Kidney epithelial cell (primary cell): ENCODE measurements around the gene SELENOF. TPM values are rescaled to one million over a fixed set of nuclear protein-coding genes. Genes with fewer than 3 reads are reported as not detected.
A peak's percentile ranks its signal among the peaks of the same experiment; 100 is the strongest.

ENCODE experiments used
- DNase-seq: peaks from one replicate; pipeline ENCODE4 v3.0.0-alpha.2; 2010; ENCODE audit warnings: low read depth
- H3K27me3 ChIP-seq: 2 replicates; pipeline ENCODE4 v1.6.0; 2011; ENCODE audit warnings: low read length; ENCODE audit not compliant: control insufficient read depth, insufficient read depth
- H3K36me3 ChIP-seq: 2 replicates; pipeline ENCODE4 v1.5.1; 2011; ENCODE audit warnings: low read length; ENCODE audit not compliant: control insufficient read depth, insufficient read depth
- H3K4me3 ChIP-seq: 2 replicates; pipeline ENCODE4 v1.5.1; 2011; ENCODE audit warnings: low read depth, mild to moderate bottlenecking, control low read depth, low read length
- total RNA-seq: library from RNA; depleted of rRNA; stranded (reverse); fragments of >200 nt; gene quantifications from 2 replicates; pipeline ENCODE4 v1.2.3, GENCODE V29; 2015
- TF ChIP-seq, protein P1 (sequence below): IDR thresholded peaks from 2 replicates; pipeline ENCODE4 v1.5.1; 2011; ENCODE audit warnings: mild to moderate bottlenecking, moderate library complexity, low read length, control low read depth, inconsistent platforms; ENCODE audit not compliant: insufficient read depth, poor library complexity, severe bottlenecking

Gene SELENOF
- total RNA-seq, 1 donor from 2014 or later = 186 TPM

DNA sequence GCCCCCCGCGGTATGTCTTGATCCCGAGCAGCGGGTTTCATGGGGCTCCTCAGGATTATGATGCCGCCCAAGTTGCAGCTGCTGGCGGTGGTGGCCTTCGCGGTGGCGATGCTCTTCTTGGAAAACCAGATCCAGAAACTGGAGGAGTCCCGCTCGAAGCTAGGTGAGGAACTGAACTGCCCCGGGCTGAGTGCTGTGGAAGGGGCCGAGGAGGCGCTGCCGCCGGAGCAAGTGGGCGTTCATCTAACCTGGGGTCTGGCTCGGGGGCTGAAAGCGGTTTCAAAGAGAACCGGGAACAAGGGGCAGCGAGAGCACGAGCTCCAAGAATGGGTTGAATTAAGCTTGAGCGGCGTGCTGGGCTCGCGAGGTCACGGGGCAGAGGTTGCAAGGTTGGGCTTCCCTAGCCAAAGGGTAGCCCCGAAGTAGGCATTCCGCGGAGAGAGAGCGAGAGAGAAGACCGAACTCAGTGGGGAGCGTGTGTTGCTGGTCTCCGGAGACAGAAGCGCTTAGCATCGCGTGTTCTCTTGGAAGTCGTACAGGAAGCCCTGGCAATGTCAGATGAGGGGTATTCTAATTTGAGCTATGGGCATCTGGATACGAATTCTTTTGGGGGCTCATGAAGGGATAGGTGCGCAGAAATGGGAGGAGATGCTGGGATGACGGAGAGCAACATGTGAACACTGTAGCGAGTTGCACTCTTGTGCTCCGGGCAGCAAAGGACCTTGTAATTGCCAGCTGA lies 1.2 kb upstream of the SELENOF start:
- H3K27me3 ChIP-seq = no peaks in the 10 kb centered on the region
- DNase-seq = no peak
- no peaks in the 10 kb centered on the region for H3K36me3 ChIP-seq
- TF ChIP-seq, protein P1, sequence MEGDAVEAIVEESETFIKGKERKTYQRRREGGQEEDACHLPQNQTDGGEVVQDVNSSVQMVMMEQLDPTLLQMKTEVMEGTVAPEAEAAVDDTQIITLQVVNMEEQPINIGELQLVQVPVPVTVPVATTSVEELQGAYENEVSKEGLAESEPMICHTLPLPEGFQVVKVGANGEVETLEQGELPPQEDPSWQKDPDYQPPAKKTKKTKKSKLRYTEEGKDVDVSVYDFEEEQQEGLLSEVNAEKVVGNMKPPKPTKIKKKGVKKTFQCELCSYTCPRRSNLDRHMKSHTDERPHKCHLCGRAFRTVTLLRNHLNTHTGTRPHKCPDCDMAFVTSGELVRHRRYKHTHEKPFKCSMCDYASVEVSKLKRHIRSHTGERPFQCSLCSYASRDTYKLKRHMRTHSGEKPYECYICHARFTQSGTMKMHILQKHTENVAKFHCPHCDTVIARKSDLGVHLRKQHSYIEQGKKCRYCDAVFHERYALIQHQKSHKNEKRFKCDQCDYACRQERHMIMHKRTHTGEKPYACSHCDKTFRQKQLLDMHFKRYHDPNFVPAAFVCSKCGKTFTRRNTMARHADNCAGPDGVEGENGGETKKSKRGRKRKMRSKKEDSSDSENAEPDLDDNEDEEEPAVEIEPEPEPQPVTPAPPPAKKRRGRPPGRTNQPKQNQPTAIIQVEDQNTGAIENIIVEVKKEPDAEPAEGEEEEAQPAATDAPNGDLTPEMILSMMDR = no peak
- peak overlapping the region; percentile 93 for H3K4me3 ChIP-seq

DNA sequence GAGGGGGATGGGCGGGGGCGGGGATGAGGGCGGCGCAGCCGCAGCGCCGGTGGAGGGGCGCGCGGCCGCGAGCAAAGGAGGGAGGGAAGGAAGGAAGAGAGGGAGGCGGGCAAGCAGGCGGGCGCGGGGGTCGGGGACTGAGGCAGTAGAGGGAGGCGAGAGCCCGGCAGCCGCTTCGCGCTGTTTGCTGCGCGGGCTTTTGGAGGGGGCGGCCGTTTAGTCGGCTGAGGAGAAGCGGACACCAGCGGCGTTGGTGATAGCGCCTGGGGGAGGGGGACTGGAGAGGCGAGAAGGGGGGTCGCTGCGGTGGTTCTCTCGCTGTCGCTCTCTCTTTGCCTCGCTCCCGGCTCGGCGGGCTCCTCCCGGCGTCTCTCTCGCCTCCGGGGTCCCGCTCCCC lies 673 bp upstream of the SELENOF start, which contains the start of gene HS2ST1:
HS2ST1 (plus strand) TSS at position 35 of the 397 bp plus-strand sequence.
- peak within 1 kb of the TSS; percentile 93 for H3K4me3 ChIP-seq
- DNase-seq = no peak
- no peaks in the 10 kb centered on the region for H3K27me3 ChIP-seq
- no peaks in the 10 kb centered on the region for H3K36me3 ChIP-seq
- TF ChIP-seq, protein P1 = no peak

DNA sequence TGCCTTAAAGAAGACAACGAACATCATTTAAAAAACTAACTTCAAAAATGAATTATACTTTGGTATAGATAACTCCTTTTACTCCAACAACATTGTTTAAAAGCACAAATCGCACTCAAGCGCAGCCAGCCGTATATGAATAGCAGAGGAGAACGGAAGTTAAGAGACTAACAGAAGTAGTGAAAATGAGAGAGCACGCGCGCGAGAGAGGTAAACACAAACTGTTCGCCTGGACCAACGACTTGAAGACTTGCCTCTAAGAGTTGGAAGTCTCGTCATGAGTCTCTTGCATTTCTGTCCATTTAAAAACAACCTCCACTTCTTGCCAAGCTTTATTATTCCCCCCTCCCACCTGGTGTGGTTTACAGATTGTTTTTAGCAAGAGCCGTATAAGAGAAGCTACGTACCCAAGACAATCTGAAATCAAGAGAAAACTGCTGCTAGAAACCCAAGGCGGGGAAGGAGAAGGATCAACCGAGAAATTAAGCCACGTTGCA lies 479 bp downstream of the SELENOF start:
- TF ChIP-seq, protein P1 = no peak
- no peaks in the 10 kb centered on the region for H3K27me3 ChIP-seq
- peak overlapping the region; percentile 84 for H3K4me3 ChIP-seq
- no peak for DNase-seq
- no peaks in the 10 kb centered on the region for H3K36me3 ChIP-seq

DNA sequence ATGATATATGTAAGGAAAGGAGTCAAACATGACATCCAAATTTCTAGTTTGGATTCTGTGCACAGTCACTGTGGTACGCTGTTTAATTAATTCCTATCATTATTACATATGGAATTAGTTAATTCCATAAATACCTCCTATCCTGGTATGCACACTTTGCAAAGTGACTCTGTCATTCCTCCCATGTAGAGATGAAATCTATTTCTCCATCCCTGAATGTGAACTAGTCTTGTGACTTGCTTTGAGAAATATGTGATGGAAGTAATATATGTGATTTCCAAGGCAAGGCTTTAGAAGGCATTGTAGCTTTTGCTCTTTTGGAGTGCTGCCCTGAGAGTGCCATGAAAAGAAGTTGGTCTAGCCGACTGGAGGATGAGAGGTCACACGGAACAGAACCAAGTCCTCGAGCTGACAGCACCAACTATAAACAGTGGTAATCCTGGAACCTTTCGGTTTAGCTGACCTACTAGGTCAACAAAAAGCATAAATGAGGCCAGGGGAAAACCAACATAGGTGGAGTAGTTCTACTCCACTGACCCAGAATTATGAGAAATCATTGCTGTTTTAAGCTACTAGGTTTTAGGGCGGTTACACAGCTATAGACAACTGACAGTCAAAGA lies 1.5 kb downstream of the SELENOF start:
- H3K4me3 ChIP-seq = peak overlapping the region; percentile 84
- no peaks in the 10 kb centered on the region for H3K27me3 ChIP-seq
- TF ChIP-seq, protein P1 = no peak
- DNase-seq = no peak
- no peaks in the 10 kb centered on the region for H3K36me3 ChIP-seq

DNA sequence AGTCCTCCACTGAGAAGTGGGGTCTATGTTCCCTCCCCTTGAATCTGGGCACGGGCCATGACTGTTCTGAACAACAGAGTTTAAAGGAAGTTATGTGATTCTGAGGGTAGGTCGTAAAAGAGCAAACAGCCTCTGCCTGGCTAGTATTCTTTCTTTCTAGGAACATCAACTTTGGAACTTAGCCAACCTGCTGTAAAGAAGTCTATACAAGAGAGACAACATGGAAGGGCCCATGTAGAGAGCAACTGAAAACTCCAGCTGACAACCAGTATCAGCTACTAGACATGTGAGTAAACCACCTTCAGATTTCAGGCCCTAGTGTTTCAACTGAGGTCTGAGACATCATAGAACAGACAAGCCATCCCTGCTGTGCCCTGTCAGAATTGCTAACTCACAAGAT lies 7.5 kb downstream of the SELENOF start:
- Histone ChIP-seq H3K4me3 (no peak overlapping the region), H3K27me3 (no peaks in the 10 kb centered on the region), H3K36me3 (no peaks in the 10 kb centered on the region)
- DNase-seq = no peak
- TF ChIP-seq, protein P1 = no peak
